SK-N-SH (cell line): ENCODE measurements around the gene C16orf92. TPM values are rescaled to one million over a fixed set of nuclear protein-coding genes. Genes with fewer than 3 reads are reported as not detected.
A peak's percentile ranks its signal among the peaks of the same experiment; 100 is the strongest.

Experiments
- CTCF ChIA-PET: fragments of 300-600, 350-600 bp; formaldehyde crosslinking; extraction: SDS; loops from one replicate; lab custom pipeline; 2021; lab: Yijun Ruan, JAX
- POLR2A ChIA-PET: fragments of 350-600 bp; sonication (Branson Sonifier 250); formaldehyde crosslinking; extraction: SDS; loops from one replicate; lab custom pipeline; 2020; ENCODE audit warnings: antibody characterized with exemption, inconsistent platforms; lab: Yijun Ruan, JAX
- DNase-seq: peaks from one replicate; pipeline ENCODE4 v3.0.0; 2012
- H2AFZ ChIP-seq: fragments of 200-600 bp; sonication (generic); 2 replicates; pipeline ENCODE4 v1.8.1; 2016; ENCODE audit warnings: antibody characterized with exemption, mild to moderate bottlenecking, low read depth
- H3F3A ChIP-seq: fragments of 200-600 bp; sonication (generic); replicated peaks from 2 replicates; pipeline ENCODE3; 2016; ENCODE audit warnings: antibody characterized with exemption, mild to moderate bottlenecking; ENCODE audit not compliant: insufficient read depth
- H3K27ac ChIP-seq, 2 experiments: fragments of 200-500 bp in 1 of 2; fragments of 200-600 bp in 1 of 2; sonication (Bioruptor generic) in 1 of 2; sonication (generic), shearing (Covaris generic) in 1 of 2; 2 replicates each; pipeline versions ENCODE4 v1.5.1 to v1.6.1; 2014 to 2016; ENCODE audit warnings: low read depth in 2 of 2, inconsistent platforms in 1 of 2, low read length in 1 of 2, mild to moderate bottlenecking in 1 of 2, mixed read lengths in 1 of 2
- H3K27me3 ChIP-seq: fragments of 200-600 bp; sonication (generic), shearing (Covaris generic); 2 replicates; pipeline ENCODE4 v1.6.1; 2016; ENCODE audit warnings: mixed run types; ENCODE audit not compliant: insufficient read depth
- H3K36me3 ChIP-seq, 2 experiments: fragments of 200-500 bp in 1 of 2; fragments of 200-600 bp in 1 of 2; sonication (Bioruptor generic) in 1 of 2; sonication (generic) in 1 of 2; replicated peaks in 1 of 2; 2 replicates each; pipeline versions ENCODE3 to v1.5.1; 2014 to 2016; ENCODE audit warnings: low read length in 1 of 2, mild to moderate bottlenecking in 1 of 2; ENCODE audit not compliant: insufficient read depth in 2 of 2, control insufficient read depth in 1 of 2
- H3K4me1 ChIP-seq, 2 experiments: fragments of 200-500 bp in 1 of 2; fragments of 200-600 bp in 1 of 2; sonication (Bioruptor generic) in 1 of 2; sonication (generic), shearing (Covaris generic) in 1 of 2; 2 replicates each; pipeline versions ENCODE4 v1.5.1 to v1.6.1; 2014 to 2016; ENCODE audit warnings: low read depth in 1 of 2, low read length in 1 of 2, mixed run types in 1 of 2; ENCODE audit not compliant: insufficient read depth in 2 of 2, control insufficient read depth in 1 of 2
- H3K4me2 ChIP-seq: fragments of 200-600 bp; sonication (generic), shearing (Covaris generic); 2 replicates; pipeline ENCODE4 v1.6.1; 2017; ENCODE audit warnings: mixed run types
- H3K4me3 ChIP-seq, 2 experiments: fragments of 200-500 bp in 1 of 2; fragments of 200-600 bp in 1 of 2; sonication (Bioruptor generic) in 1 of 2; sonication (generic), shearing (Covaris generic) in 1 of 2; 2 replicates each; pipeline versions ENCODE4 v1.5.1 to v1.8.1; 2014 to 2016; ENCODE audit warnings: low read depth in 2 of 2, inconsistent platforms in 1 of 2, low read length in 1 of 2, mild to moderate bottlenecking in 1 of 2, mixed read lengths in 1 of 2, moderate library complexity in 1 of 2
- H3K79me2 ChIP-seq: fragments of 200-600 bp; sonication (generic); 2 replicates; pipeline ENCODE4 v1.8.1; 2017; ENCODE audit warnings: mild to moderate bottlenecking; ENCODE audit not compliant: insufficient read depth
- H3K9ac ChIP-seq: fragments of 200-600 bp; sonication (generic); 2 replicates; pipeline ENCODE4 v1.6.1; 2017; ENCODE audit warnings: mixed run types
- H3K9me2 ChIP-seq: fragments of 200-600 bp; sonication (generic); 2 replicates; pipeline ENCODE4 v1.6.1; 2017; ENCODE audit warnings: mixed run types
- H3K9me3 ChIP-seq: fragments of 200-600 bp; sonication (generic); 2 replicates; pipeline ENCODE4 v1.6.1; 2017; ENCODE audit warnings: mixed run types, mild to moderate bottlenecking, moderate library complexity
- H4K20me1 ChIP-seq: fragments of 200-600 bp; sonication (generic); 2 replicates; pipeline ENCODE4 v1.6.1; 2017; ENCODE audit warnings: mild to moderate bottlenecking, mixed run types; ENCODE audit not compliant: insufficient read depth
- ELF1 ChIP-seq: IDR thresholded peaks from 2 replicates; pipeline ENCODE4 v1.4.0; 2012
- GABPA ChIP-seq: IDR thresholded peaks from 2 replicates; pipeline ENCODE4 v1.4.0; 2012; ENCODE audit warnings: low read depth, mild to moderate bottlenecking
- GATA2 ChIP-seq: sonication (generic); formaldehyde crosslinking; IDR thresholded peaks from 2 replicates; pipeline ENCODE4 v1.5.0; 2020; ENCODE audit warnings: mild to moderate bottlenecking, missing genetic modification reagents
- JUND ChIP-seq: IDR thresholded peaks from 2 replicates; pipeline ENCODE4 v1.4.0; 2012
- POLR2AphosphoS5 ChIP-seq: IDR thresholded peaks from 2 replicates; pipeline ENCODE4 v1.6.1; 2012; ENCODE audit warnings: low read depth, low read length
- RFX5 ChIP-seq: IDR thresholded peaks from 2 replicates; pipeline ENCODE4 v1.6.1; 2012; ENCODE audit warnings: mild to moderate bottlenecking, improper control_type of control experiment, low read length
- TAF1 ChIP-seq: IDR thresholded peaks from 2 replicates; pipeline ENCODE4 v1.6.1; 2012; ENCODE audit warnings: low read depth, mild to moderate bottlenecking, low read length, moderate library complexity, borderline replicate concordance
- TCF12 ChIP-seq: IDR thresholded peaks from 2 replicates; pipeline ENCODE4 v1.4.0; 2012
- USF1 ChIP-seq: IDR thresholded peaks from 2 replicates; pipeline ENCODE4 v1.4.0; 2012; ENCODE audit warnings: low read depth, borderline replicate concordance
- USF2 ChIP-seq: fragments of 150-350 bp; IDR thresholded peaks from 2 replicates; pipeline ENCODE4 v1.6.1; 2017; ENCODE audit warnings: antibody characterized with exemption, low read length, low read depth, borderline replicate concordance
- WGBS: methylation state at CpG from one replicate; pipeline ENCODE4 v1.1.6; 2017; ENCODE audit warnings: low lambda C conversion rate; 5-methylcytosine and 5-hydroxymethylcytosine counted together
- polyA plus RNA-seq, 3 experiments: library from polyadenylated mRNA; depleted of rRNA; stranded (reverse); fragments of >200 nt; gene quantifications; 2 replicates each; pipeline ENCODE4 v1.2.3, GENCODE V29; 2012
- TF ChIP-seq, protein P1 (sequence below): IDR thresholded peaks from 2 replicates; pipeline ENCODE4 v1.4.0; 2012; ENCODE audit warnings: low read depth, borderline replicate concordance
- TF ChIP-seq, protein P2 (sequence below): IDR thresholded peaks from 2 replicates; pipeline ENCODE4; 2012
- TF ChIP-seq, protein P3 (sequence below): fragments of 200-600 bp; sonication (generic); IDR thresholded peaks from 2 replicates; pipeline ENCODE4 v1.6.1; 2017; ENCODE audit warnings: antibody characterized with exemption, mild to moderate bottlenecking, moderate library complexity

C16orf92 gene
- polyA plus RNA-seq, 1 of the 3 experiments (the other 2 are of a cell fraction), result not detected

GRCh38 chr16:30066761-30067583, 44.0 kb downstream of the C16orf92 start (continued):
- TF ChIP-seq, protein P1, sequence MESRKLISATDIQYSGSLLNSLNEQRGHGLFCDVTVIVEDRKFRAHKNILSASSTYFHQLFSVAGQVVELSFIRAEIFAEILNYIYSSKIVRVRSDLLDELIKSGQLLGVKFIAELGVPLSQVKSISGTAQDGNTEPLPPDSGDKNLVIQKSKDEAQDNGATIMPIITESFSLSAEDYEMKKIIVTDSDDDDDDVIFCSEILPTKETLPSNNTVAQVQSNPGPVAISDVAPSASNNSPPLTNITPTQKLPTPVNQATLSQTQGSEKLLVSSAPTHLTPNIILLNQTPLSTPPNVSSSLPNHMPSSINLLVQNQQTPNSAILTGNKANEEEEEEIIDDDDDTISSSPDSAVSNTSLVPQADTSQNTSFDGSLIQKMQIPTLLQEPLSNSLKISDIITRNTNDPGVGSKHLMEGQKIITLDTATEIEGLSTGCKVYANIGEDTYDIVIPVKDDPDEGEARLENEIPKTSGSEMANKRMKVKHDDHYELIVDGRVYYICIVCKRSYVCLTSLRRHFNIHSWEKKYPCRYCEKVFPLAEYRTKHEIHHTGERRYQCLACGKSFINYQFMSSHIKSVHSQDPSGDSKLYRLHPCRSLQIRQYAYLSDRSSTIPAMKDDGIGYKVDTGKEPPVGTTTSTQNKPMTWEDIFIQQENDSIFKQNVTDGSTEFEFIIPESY, result no peak
- no peak for TF ChIP-seq ELF1
- no peak for TF ChIP-seq GABPA
- TF ChIP-seq, protein P2, sequence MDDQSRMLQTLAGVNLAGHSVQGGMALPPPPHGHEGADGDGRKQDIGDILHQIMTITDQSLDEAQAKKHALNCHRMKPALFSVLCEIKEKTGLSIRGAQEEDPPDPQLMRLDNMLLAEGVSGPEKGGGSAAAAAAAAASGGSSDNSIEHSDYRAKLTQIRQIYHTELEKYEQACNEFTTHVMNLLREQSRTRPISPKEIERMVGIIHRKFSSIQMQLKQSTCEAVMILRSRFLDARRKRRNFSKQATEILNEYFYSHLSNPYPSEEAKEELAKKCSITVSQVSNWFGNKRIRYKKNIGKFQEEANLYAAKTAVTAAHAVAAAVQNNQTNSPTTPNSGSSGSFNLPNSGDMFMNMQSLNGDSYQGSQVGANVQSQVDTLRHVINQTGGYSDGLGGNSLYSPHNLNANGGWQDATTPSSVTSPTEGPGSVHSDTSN, result no peak

- no peak for TF ChIP-seq GATA2
- no peak for TF ChIP-seq GABPA
- TF ChIP-seq, protein P3, sequence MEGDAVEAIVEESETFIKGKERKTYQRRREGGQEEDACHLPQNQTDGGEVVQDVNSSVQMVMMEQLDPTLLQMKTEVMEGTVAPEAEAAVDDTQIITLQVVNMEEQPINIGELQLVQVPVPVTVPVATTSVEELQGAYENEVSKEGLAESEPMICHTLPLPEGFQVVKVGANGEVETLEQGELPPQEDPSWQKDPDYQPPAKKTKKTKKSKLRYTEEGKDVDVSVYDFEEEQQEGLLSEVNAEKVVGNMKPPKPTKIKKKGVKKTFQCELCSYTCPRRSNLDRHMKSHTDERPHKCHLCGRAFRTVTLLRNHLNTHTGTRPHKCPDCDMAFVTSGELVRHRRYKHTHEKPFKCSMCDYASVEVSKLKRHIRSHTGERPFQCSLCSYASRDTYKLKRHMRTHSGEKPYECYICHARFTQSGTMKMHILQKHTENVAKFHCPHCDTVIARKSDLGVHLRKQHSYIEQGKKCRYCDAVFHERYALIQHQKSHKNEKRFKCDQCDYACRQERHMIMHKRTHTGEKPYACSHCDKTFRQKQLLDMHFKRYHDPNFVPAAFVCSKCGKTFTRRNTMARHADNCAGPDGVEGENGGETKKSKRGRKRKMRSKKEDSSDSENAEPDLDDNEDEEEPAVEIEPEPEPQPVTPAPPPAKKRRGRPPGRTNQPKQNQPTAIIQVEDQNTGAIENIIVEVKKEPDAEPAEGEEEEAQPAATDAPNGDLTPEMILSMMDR, result no peak
- no peak for TF ChIP-seq POLR2AphosphoS5
- no peak for TF ChIP-seq TCF12
- TF ChIP-seq, protein P2, result no peak
- TF ChIP-seq ELF1, result no peak
- no peak for TF ChIP-seq USF2
- no peak for TF ChIP-seq RFX5
- TF ChIP-seq USF1, result no peak
- TF ChIP-seq JUND, result no peak
- TF ChIP-seq TAF1, result no peak
- Histone ChIP-seq H3F3A (peaks cover 61% of the 10 kb centered on the region), H3K4me1 (peaks cover 36 to 39% of the 10 kb centered on the region in 2 experiments), H3K9ac (peak overlapping the region; percentile 99), H3K79me2 (peaks cover 75% of the 10 kb centered on the region), H3K9me3 (no peaks in the 10 kb centered on the region), H3K36me3 (peaks cover 45 to 61% of the 10 kb centered on the region in 2 experiments), H2AFZ (no peak overlapping the region), H3K4me3 (peak overlapping the region; percentile 92 to 98), H3K4me2 (peak overlapping the region; percentile 100), H3K9me2 (no peaks in the 10 kb centered on the region), H3K27ac (peak overlapping the region in 1 of 2 experiments; percentile 4; a peak in 2 of 4 replicates), H4K20me1 (peaks cover 59% of the 10 kb centered on the region), H3K27me3 (no peaks in the 10 kb centered on the region)
- 73% methylated on average over 6 of the region's 6 CpGs for WGBS
- no peak for DNase-seq
- CTCF ChIA-PET, result interaction anchor here (0.9 to 6.7 kb wide), 5 partner anchors 9 to 47 kb away, joined by 3 to 68 read pairs (median 4); partner anchors contain the start of genes TBX6 and TLCD3B
- POLR2A ChIA-PET, result no interaction called here
These were observed 44.6 kb downstream of the C16orf92 start for GRCh38 chr16:30067584-30067916.
